ENCODE results near the gene PDZRN3. TPM values are rescaled to one million over a fixed set of nuclear protein-coding genes. Genes with fewer than 3 reads are reported as not detected.

PDZRN3 gene
- total RNA-seq, 1 experiment from 2014 or later, result 0.24 TPM

DNA sequence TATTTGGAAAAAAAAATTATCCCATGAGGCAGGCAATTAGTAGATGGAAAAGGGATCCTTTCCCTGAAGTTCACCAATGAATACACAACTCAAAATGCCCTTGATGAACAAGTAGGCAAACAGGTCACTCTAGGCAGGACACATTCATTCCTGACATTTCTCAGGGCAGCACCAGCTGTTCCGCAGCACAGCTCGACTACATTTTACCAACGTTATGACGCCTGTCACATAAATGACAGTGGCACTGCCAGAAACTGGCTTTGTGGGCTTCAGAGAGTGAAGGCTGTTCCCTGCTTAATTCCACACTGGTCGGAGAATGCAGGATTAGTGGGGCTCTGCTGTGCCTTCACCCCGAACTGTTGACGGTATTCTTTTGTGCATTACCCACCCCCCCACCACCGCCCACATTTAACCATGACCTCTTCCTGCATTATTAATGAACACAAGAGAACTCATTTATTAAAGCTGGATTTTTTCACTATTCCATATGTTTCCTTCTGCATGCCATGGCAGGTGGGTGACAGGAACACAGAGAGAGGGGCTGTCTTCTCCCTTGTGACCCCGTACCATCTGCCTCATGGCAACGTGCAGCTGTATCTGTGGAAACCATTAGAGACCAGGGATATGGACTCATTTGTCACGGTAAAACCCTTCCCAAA is 197.6 kb downstream of the PDZRN3 start:
- no peaks in the 10 kb centered on the region for H3K4me1 ChIP-seq (ENCODE audit: insufficient read depth, low read length, poor library complexity, severe bottlenecking)
- H3K9me3 ChIP-seq (ENCODE audit: low read depth, low read length, poor library complexity, severe bottlenecking), result no peaks in the 10 kb centered on the region
- intact Hi-C loops (cut with micrococcal nuclease; ENCODE audit: unreplicated experiment), result no loop called here
- ChIA-PET CTCF (no interaction called here), POLR2A (ENCODE audit: low non-redundant PET) (no interaction called here)
- no TSS peak for BruUV-seq (replicated peaks)
- H3K4me3 ChIP-seq (ENCODE audit: low read depth, low read length, poor library complexity, severe bottlenecking), result no peak overlapping the region
- H3K27me3 ChIP-seq (replicated peaks; ENCODE audit: insufficient read depth, low read depth, low read length, poor library complexity), result no peaks in the 10 kb centered on the region
- no peak for TF ChIP-seq EZH2 (IDR thresholded peaks at IDR 0.05; ENCODE audit: borderline replicate concordance, low read depth, low read length, poor library complexity, severe bottlenecking)
- TF ChIP-seq, protein P1, sequence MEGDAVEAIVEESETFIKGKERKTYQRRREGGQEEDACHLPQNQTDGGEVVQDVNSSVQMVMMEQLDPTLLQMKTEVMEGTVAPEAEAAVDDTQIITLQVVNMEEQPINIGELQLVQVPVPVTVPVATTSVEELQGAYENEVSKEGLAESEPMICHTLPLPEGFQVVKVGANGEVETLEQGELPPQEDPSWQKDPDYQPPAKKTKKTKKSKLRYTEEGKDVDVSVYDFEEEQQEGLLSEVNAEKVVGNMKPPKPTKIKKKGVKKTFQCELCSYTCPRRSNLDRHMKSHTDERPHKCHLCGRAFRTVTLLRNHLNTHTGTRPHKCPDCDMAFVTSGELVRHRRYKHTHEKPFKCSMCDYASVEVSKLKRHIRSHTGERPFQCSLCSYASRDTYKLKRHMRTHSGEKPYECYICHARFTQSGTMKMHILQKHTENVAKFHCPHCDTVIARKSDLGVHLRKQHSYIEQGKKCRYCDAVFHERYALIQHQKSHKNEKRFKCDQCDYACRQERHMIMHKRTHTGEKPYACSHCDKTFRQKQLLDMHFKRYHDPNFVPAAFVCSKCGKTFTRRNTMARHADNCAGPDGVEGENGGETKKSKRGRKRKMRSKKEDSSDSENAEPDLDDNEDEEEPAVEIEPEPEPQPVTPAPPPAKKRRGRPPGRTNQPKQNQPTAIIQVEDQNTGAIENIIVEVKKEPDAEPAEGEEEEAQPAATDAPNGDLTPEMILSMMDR (conservative IDR thresholded peaks at IDR 0.05; ENCODE audit: low read depth, low read length), result no peak
- no peak for DNase-seq (ENCODE audit: low spot score)
- H3K36me3 ChIP-seq (ENCODE audit: insufficient read depth, low read length, poor library complexity, severe bottlenecking), result no peaks in the 10 kb centered on the region
- no peak overlapping the region for H3K27ac ChIP-seq (ENCODE audit: low read depth, low read length, poor library complexity, severe bottlenecking)

DNA sequence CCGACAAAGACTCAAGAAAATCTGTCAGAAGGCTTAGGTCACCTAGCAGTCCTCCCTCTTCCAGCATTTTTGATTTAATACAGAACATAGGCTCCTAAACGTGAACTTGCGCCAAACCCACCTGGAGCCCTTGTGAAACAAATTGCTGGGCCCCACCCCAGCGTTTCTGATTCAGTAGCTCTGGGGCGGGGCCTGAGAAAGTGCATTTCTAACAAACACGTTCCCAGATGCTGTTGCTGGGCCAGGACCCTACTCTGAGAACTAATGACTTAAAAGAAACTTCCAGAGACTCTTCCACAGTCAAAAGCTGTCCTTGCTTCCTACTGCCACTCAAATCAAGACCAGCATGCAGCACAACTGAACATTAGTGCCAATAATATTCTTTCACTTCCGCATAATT is 198.1 kb downstream of the PDZRN3 start:
- no TSS peak for BruUV-seq (replicated peaks)
- no peaks in the 10 kb centered on the region for H3K9me3 ChIP-seq (ENCODE audit: low read depth, low read length, poor library complexity, severe bottlenecking)
- ChIA-PET POLR2A (ENCODE audit: low non-redundant PET) (no interaction called here), CTCF (no interaction called here)
- H3K4me3 ChIP-seq (ENCODE audit: low read depth, low read length, poor library complexity, severe bottlenecking), result no peak overlapping the region
- DNase-seq (ENCODE audit: low spot score), result no peak
- H3K4me1 ChIP-seq (ENCODE audit: insufficient read depth, low read length, poor library complexity, severe bottlenecking), result no peaks in the 10 kb centered on the region
- no peak overlapping the region for H3K27ac ChIP-seq (ENCODE audit: low read depth, low read length, poor library complexity, severe bottlenecking)
- no peaks in the 10 kb centered on the region for H3K27me3 ChIP-seq (replicated peaks; ENCODE audit: insufficient read depth, low read depth, low read length, poor library complexity)
- intact Hi-C loops (cut with micrococcal nuclease; ENCODE audit: unreplicated experiment), result no loop called here
- TF ChIP-seq, protein P1 (conservative IDR thresholded peaks at IDR 0.05; ENCODE audit: low read depth, low read length), result no peak
- no peak for TF ChIP-seq EZH2 (IDR thresholded peaks at IDR 0.05; ENCODE audit: borderline replicate concordance, low read depth, low read length, poor library complexity, severe bottlenecking)
- no peaks in the 10 kb centered on the region for H3K36me3 ChIP-seq (ENCODE audit: insufficient read depth, low read length, poor library complexity, severe bottlenecking)

DNA sequence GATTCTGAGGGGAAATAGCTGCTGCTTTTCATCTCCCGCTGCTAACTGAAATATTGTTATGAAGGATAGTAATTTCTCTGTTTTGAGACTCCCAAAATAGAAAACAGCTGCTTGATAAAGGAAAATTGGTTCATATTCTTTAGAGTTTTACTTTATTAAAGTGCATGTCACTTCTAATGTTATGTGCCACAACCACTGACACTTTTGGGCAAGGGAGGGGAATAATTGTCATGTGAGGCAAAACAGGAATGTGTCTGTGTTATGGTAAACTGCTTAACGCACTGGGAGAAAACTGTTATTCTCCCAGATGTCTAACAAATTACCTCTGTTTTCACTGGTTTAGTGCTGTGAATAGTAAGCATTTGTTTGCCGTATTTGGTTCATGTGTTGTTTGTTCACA is 201.6 kb downstream of the PDZRN3 start:
- no TSS peak for BruUV-seq (replicated peaks)
- no peaks in the 10 kb centered on the region for H3K27me3 ChIP-seq (replicated peaks; ENCODE audit: insufficient read depth, low read depth, low read length, poor library complexity)
- H3K36me3 ChIP-seq (ENCODE audit: insufficient read depth, low read length, poor library complexity, severe bottlenecking), result no peaks in the 10 kb centered on the region
- TF ChIP-seq, protein P1 (conservative IDR thresholded peaks at IDR 0.05; ENCODE audit: low read depth, low read length), result no peak
- TF ChIP-seq EZH2 (IDR thresholded peaks at IDR 0.05; ENCODE audit: borderline replicate concordance, low read depth, low read length, poor library complexity, severe bottlenecking), result no peak
- DNase-seq (ENCODE audit: low spot score), result no peak
- POLR2A ChIA-PET (ENCODE audit: low non-redundant PET), result no interaction called here
- H3K27ac ChIP-seq (ENCODE audit: low read depth, low read length, poor library complexity, severe bottlenecking), result no peak overlapping the region
- H3K4me1 ChIP-seq (ENCODE audit: insufficient read depth, low read length, poor library complexity, severe bottlenecking), result no peaks in the 10 kb centered on the region
- H3K9me3 ChIP-seq (ENCODE audit: low read depth, low read length, poor library complexity, severe bottlenecking), result no peaks in the 10 kb centered on the region
- intact Hi-C loops (cut with micrococcal nuclease; ENCODE audit: unreplicated experiment), result no loop called here
- H3K4me3 ChIP-seq (ENCODE audit: low read depth, low read length, poor library complexity, severe bottlenecking), result no peak overlapping the region
- CTCF ChIA-PET, result no interaction called here

Data from A673 (cell line).